ENCODE results near the gene HKDC1.
"Not testable (repeated sequence)": the region's sequence is repeated elsewhere in the genome, so short reads cannot be mapped to it uniquely, and the experiment has no call there.

The HKDC1 gene

DNA sequence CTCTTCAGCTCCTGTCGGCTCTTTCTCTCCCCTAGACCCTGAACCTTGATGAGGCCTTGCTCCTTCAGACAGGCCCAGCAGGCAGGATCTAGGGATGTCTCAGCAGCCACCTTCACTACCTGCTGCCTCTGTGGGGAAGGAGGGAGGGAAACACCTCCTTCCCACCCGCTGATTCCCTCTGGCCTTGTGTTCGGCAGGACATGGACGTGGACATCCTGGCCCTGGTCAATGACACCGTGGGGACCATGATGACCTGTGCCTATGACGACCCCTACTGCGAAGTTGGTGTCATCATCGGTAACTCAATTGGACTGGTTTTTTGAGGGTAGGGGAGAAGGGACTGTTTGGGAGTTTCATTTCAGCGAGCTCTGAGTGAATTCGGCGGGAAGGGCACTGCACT is 20.3 kb downstream of the HKDC1 start:
- Mint-ChIP-seq H3K27ac (no peak overlapping the region), H3K4me3 (no peak overlapping the region), H3K9me3 (no peaks in the 10 kb centered on the region), H3K27me3 (no peaks in the 10 kb centered on the region), H3K4me1 (ENCODE audit: low read depth in 2 of 2) (peaks cover 0 to 5% of the 10 kb centered on the region in 2 donors), H3K36me3 (ENCODE audit: insufficient read depth) (no peaks in the 10 kb centered on the region)
- ATAC-seq (replicated peaks) (no peak), DNase-seq (no peak)

DNA sequence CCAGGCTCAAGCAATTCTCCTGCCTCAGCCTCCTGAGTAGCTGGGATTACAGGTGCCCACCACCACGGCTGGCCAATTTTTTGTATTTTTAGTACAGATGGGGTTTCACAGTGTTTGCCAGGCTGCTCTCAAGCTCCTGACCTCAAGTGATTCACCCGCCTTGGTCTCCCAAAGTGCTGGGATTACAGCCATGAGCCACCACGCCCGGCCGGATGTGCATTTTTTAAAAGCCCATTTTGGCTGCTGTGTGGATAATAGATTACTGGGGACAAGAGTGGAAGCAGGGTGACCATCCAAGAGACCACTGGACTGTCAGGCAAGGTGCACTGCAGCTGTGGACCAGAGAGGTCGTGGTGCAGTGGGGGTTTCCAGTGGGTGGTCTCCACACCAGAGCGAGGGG is 21.4 kb downstream of the HKDC1 start:
- Mint-ChIP-seq H3K36me3 (ENCODE audit: insufficient read depth) (no peaks in the 10 kb centered on the region), H3K4me1 (ENCODE audit: low read depth in 2 of 2) (peaks cover 0 to 5% of the 10 kb centered on the region in 2 donors), H3K27ac (no peak overlapping the region), H3K27me3 (no peaks in the 10 kb centered on the region), H3K9me3 (no peaks in the 10 kb centered on the region), H3K4me3 (no peak overlapping the region)
- DNase-seq: no peak
- ATAC-seq (replicated peaks): no peak

DNA sequence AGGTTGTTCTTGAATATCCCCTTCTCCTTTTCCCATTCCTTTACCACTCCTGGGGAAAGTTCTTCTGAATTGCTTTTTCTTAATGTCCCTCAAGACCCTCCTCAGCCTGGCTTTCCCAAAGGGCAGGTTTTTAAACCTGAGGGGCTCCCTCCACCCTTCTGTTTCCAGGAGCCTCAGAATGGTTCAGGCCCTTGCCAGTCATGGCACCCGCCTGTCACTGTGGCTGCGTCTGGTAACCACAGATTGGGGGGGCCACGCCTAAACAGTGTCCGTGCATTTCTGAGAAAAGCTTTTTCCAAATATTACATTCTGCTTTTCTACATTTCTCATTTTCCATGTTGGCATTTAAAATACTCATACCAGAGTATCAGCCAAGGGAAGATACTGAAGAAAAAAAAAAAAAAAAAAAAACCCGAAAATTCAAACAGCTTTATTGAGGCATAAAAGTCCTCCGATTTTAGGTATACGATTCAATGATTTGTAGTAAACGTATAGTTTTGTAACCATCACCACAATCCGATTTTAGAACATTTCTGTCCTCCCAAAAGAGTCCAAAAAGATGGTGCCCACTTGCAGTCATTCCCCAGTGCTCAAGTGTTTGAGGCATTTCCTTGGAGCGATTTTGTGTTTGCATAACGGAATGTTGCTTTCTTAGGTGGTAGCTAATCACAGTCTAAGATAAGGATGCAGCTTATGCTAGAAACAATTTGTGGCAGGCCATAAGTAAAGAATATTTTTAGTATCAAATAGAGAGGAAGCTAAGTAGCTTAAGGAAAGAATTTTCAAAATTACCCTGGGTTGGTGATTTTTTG is 22.1 kb downstream of the HKDC1 start:
- DNase-seq (no peak), ATAC-seq (replicated peaks) (no peak)
- H3K36me3 Mint-ChIP-seq (ENCODE audit: insufficient read depth): no peaks in the 10 kb centered on the region
- no peaks in the 10 kb centered on the region for H3K9me3 Mint-ChIP-seq
- H3K27me3 Mint-ChIP-seq: no peaks in the 10 kb centered on the region
- no peak overlapping the region for H3K27ac Mint-ChIP-seq
- H3K4me3 Mint-ChIP-seq: no peak overlapping the region
- peaks cover 0 to 5% of the 10 kb centered on the region in 2 donors for H3K4me1 Mint-ChIP-seq (ENCODE audit: low read depth in 2 of 2)

DNA sequence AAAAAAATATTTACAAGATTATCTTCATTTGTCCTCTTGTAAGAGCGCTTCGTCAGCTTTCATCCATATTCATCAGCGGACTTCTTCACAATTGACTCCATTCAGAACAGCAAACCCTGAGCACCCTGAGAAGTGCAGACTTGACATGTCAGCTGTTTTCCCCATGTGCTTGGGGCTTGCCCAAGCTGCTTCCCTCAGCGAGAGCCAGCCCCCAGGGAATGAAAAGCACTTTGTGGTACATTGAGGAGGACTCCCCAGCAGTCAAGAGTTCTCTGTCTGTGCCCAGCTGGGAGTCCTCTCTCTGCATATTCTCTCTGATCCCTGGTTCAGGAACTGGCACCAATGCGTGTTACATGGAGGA is 22.7 kb downstream of the HKDC1 start:
- Mint-ChIP-seq H3K27ac (no peak overlapping the region), H3K36me3 (ENCODE audit: insufficient read depth) (no peaks in the 10 kb centered on the region), H3K27me3 (no peaks in the 10 kb centered on the region), H3K9me3 (no peaks in the 10 kb centered on the region), H3K4me3 (no peak overlapping the region), H3K4me1 (ENCODE audit: low read depth in 2 of 2) (peaks cover 0 to 2% of the 10 kb centered on the region in 2 donors)
- DNase-seq (no peak), ATAC-seq (replicated peaks) (no peak)

DNA sequence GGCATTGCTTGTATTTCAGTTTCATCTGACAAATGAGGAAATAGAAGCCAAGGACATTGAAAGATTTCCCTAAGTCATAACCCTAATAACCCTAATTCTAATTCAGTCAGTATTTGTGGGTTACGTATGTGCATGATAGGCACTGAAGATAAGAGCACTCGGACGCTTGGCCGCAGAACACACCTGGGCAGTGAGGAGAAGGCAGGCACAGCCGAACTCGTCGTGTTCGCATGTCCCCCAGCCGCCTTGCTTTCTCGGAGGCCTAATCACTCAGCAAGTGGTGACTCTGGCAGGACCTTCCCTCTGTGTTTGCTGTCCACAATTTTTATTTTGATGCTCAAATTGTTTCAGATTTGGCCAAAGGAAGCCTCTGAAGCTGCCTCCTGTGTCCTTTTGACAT is 23.7 kb downstream of the HKDC1 start:
- H3K27ac Mint-ChIP-seq: no peak overlapping the region
- no peak for DNase-seq
- H3K4me1 Mint-ChIP-seq (ENCODE audit: low read depth in 2 of 2): peaks cover 0 to 2% of the 10 kb centered on the region in 2 donors

DNA sequence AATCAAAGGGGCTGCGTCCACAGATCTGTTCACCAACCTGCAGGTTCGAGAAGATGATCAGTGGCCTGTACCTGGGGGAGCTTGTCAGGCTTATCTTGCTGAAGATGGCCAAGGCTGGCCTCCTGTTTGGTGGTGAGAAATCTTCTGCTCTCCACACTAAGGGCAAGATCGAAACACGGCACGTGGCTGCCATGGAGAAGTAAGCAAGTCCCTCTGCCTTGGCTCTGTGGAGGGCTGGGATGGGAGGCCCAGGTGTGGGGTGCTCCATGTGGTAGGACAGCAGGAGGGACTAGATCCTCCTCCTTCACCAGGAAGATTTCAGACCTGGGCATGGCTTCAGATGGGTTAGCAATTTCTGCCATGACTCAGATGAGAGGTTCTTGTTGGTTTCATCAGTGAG is 25.9 kb downstream of the HKDC1 start:
- H3K36me3 Mint-ChIP-seq (ENCODE audit: insufficient read depth): no peaks in the 10 kb centered on the region
- ATAC-seq (replicated peaks): no peak
- no peaks in the 10 kb centered on the region for H3K27me3 Mint-ChIP-seq
- DNase-seq: no peak
- peaks cover 0 to 2% of the 10 kb centered on the region in 2 donors for H3K4me1 Mint-ChIP-seq (ENCODE audit: low read depth in 2 of 2)
- no peaks in the 10 kb centered on the region for H3K9me3 Mint-ChIP-seq
- no peak overlapping the region for H3K27ac Mint-ChIP-seq
- no peak overlapping the region for H3K4me3 Mint-ChIP-seq

More for the DNA sequence above, 23.7 kb downstream of the HKDC1 start:
- H3K9me3 Mint-ChIP-seq: no peaks in the 10 kb centered on the region
- no peaks in the 10 kb centered on the region for H3K36me3 Mint-ChIP-seq (ENCODE audit: insufficient read depth)
- no peak for ATAC-seq (replicated peaks)
- H3K27me3 Mint-ChIP-seq: no peaks in the 10 kb centered on the region
- no peak overlapping the region for H3K4me3 Mint-ChIP-seq

DNA sequence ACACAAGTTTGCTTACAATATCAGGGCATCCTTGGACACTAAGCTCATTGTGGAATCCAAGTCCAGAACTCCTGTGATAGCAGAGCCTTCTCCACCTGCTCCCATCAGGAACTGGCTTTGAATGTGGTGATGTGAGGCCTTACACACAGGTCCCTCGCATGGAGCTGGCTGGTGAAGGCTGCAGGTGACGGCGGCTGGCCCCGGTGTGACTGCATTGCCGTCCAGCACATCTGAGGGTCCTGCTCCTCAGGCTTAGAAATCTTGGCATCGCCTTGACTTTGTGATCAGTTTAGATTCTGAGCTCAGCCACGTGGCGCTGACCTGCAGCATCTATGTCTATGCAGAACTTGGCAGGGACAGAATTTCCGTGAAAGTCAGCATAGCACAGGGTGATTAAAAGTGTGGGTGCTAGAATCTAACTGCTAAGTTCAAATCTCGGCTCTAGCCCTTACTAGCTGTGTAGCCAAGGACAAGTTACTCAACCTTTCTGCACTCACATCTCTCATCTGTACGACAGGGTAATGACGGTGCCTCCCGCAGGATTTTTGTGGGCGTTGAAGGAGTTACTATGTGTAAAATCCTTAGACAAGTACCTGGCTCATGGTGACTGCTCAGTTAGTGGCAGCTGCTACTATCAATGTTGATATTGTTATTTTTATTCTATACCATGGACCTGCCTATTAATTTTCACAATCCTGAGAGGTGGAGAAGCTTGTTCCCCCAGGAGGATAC is 26.6 kb downstream of the HKDC1 start:
- no peaks in the 10 kb centered on the region for H3K9me3 Mint-ChIP-seq
- no peak overlapping the region for H3K27ac Mint-ChIP-seq
- H3K36me3 Mint-ChIP-seq (ENCODE audit: insufficient read depth): peaks cover 3% of the 10 kb centered on the region
- DNase-seq: no peak
- H3K27me3 Mint-ChIP-seq: no peaks in the 10 kb centered on the region
- no peak for ATAC-seq (replicated peaks)
- no peak overlapping the region for H3K4me3 Mint-ChIP-seq
- peaks cover 0 to 2% of the 10 kb centered on the region in 2 donors for H3K4me1 Mint-ChIP-seq (ENCODE audit: low read depth in 2 of 2)

DNA sequence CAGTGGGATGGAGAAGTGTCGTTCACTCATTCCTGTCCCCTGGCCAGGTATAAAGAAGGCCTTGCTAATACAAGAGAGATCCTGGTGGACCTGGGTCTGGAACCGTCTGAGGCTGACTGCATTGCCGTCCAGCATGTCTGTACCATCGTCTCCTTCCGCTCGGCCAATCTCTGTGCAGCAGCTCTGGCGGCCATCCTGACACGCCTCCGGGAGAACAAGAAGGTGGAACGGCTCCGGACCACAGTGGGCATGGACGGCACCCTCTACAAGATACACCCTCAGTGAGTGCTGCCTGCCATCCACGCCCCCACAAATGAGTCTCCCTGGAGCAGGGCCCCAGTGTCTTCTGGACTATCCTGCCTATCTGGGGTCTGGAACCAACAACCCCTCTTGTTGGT is 27.2 kb downstream of the HKDC1 start:
- DNase-seq (no peak), ATAC-seq (replicated peaks) (no peak)
- Mint-ChIP-seq H3K4me3 (no peak overlapping the region), H3K9me3 (no peaks in the 10 kb centered on the region), H3K27ac (no peak overlapping the region), H3K36me3 (ENCODE audit: insufficient read depth) (peaks cover 3% of the 10 kb centered on the region), H3K4me1 (ENCODE audit: low read depth in 2 of 2) (no peaks in the 10 kb centered on the region), H3K27me3 (no peaks in the 10 kb centered on the region)

DNA sequence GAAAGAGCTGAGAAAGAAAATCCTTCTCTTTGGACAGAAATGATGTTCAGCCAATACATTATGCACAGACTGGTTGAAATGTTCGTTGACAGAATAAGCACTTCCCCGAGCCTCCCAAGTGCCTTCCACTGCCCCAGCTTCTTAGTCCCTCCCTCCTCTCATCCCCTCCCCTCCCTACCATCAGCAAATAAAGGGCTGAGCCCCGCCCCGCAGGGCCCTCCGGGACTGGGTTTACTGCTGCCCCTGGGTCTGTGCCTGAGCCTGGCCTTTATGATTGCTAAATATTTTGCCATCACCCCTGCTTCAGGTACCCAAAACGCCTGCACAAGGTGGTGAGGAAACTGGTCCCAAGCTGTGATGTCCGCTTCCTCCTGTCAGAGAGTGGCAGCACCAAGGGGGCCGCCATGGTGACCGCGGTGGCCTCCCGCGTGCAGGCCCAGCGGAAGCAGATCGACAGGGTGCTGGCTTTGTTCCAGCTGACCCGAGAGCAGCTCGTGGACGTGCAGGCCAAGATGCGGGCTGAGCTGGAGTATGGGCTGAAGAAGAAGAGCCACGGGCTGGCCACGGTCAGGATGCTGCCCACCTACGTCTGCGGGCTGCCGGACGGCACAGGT is 28.1 kb downstream of the HKDC1 start:
- H3K27me3 Mint-ChIP-seq: no peaks in the 10 kb centered on the region
- no peak overlapping the region for H3K4me3 Mint-ChIP-seq
- ATAC-seq (replicated peaks) (no peak), DNase-seq (no peak)
- H3K4me1 Mint-ChIP-seq (ENCODE audit: low read depth in 2 of 2): no peaks in the 10 kb centered on the region
- H3K36me3 Mint-ChIP-seq (ENCODE audit: insufficient read depth): peaks cover 3% of the 10 kb centered on the region
- no peaks in the 10 kb centered on the region for H3K9me3 Mint-ChIP-seq
- no peak overlapping the region for H3K27ac Mint-ChIP-seq

DNA sequence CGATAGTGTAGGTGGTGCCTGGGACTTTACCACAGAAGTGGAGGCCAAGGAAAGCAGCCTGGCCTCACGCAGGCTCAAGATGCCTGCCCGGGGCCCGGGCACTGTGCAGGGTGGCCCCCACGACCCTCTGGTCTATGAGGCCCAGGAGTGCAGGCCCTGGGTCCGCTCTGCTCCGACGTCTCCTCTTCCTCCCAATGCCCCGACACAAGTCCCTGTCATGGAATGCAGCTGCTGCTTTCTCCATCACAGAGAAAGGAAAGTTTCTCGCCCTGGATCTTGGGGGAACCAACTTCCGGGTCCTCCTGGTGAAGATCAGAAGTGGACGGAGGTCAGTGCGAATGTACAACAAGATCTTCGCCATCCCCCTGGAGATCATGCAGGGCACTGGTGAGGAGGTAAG is 29.9 kb downstream of the HKDC1 start:
- Mint-ChIP-seq H3K9me3 (no peaks in the 10 kb centered on the region), H3K4me1 (ENCODE audit: low read depth in 2 of 2) (no peaks in the 10 kb centered on the region), H3K27ac (no peak overlapping the region), H3K36me3 (ENCODE audit: insufficient read depth) (peaks cover 3% of the 10 kb centered on the region), H3K4me3 (no peak overlapping the region), H3K27me3 (no peaks in the 10 kb centered on the region)
- no peak for ATAC-seq (replicated peaks)
- no peak for DNase-seq

DNA sequence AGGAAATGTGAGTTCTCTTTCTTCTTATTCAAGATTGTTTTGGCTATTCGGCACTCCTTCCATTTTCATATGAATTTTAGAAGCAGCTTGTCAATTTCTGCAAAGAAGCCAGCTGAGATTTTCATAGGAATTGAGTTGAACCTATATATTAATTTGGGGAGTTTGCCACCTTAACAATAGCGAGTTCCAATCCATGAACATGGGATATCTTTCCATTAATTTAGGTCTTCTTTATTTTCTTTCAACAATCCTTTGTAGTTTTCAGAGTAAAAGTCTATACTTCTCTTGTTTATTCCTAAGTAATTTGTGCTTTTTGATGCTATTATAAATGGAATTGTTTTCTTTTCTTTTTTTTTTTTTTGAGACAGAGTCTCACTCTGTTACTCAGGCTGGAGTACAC is 31.3 kb downstream of the HKDC1 start:
- not testable (repeated sequence) for H3K4me1 Mint-ChIP-seq (ENCODE audit: low read depth in 2 of 2); H3K27ac Mint-ChIP-seq; ATAC-seq (replicated peaks); H3K27me3 Mint-ChIP-seq; DNase-seq; H3K36me3 Mint-ChIP-seq (ENCODE audit: insufficient read depth); H3K9me3 Mint-ChIP-seq; H3K4me3 Mint-ChIP-seq

DNA sequence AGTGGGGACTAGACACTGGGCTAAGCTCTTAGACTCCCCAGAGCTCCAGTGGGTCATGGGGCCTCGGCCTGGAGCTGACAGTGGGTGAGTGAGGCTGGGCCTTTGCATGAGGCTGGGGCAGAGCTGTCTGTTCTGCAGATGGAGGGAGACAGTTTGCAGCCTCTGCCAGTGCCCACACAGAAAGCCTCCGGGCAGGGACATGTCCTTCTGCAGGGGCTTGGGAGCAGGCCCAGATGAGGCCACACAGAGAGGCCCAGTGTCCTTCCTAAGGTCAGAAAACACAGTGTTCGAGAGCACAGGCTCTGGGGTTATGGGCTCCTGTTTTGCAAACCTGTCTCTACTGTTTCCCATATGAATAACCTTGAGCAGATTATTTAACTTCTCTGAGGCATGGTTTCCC is 33.0 kb downstream of the HKDC1 start:
- ATAC-seq (replicated peaks) (no peak), DNase-seq (no peak)
- H3K9me3 Mint-ChIP-seq: no peaks in the 10 kb centered on the region
- H3K36me3 Mint-ChIP-seq (ENCODE audit: insufficient read depth): peaks cover 5% of the 10 kb centered on the region
- no peaks in the 10 kb centered on the region for H3K4me1 Mint-ChIP-seq (ENCODE audit: low read depth in 2 of 2)
- H3K27ac Mint-ChIP-seq: no peak overlapping the region
- H3K27me3 Mint-ChIP-seq: no peaks in the 10 kb centered on the region
- no peak overlapping the region for H3K4me3 Mint-ChIP-seq

DNA sequence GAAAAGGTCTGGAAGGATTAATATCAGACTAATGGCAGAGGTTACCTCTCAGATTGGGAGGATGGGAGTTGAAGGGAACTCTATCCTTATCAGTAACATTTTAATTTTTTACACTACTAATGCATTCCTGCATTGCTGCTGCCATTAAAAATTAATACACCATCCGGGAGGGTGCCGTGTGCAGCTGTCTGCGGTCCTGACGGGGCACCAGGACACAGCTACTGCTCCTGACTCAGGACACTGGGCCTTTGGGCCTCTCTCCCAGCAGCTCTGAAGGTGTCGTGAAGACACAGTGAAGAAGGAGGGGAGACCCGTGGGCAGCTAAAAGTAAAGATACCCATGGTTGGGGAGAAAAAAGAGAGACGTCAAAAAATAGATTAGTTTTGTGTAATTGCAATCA is 34.7 kb downstream of the HKDC1 start:
- H3K4me3 Mint-ChIP-seq: no peak overlapping the region
- H3K27ac Mint-ChIP-seq: no peak overlapping the region
- no peak for ATAC-seq (replicated peaks)
- no peaks in the 10 kb centered on the region for H3K9me3 Mint-ChIP-seq
- no peaks in the 10 kb centered on the region for H3K4me1 Mint-ChIP-seq (ENCODE audit: low read depth in 2 of 2)
- H3K27me3 Mint-ChIP-seq: no peaks in the 10 kb centered on the region
- DNase-seq: no peak
- H3K36me3 Mint-ChIP-seq (ENCODE audit: insufficient read depth): peaks cover 8% of the 10 kb centered on the region
